ENCODE data around the gene DOK3.

DOK3 gene

GRCh38 chr5:177545487-177546257 lies 36.0 kb upstream of the DOK3 start:
- peaks cover 54% of the 10 kb centered on the region for H3K79me2 ChIP-seq (ENCODE audit: insufficient read depth, low read length)

GRCh38 chr5:177542816-177543465 lies 33.3 kb upstream of the DOK3 start:
- Histone ChIP-seq H3K36me3 (ENCODE audit: insufficient read depth, low read length) (peaks cover 50% of the 10 kb centered on the region), H3K79me2 (ENCODE audit: insufficient read depth, low read length) (peaks cover 43% of the 10 kb centered on the region), H3K27ac (ENCODE audit: low read depth, low read length, poor library complexity, severe bottlenecking) (no peak overlapping the region), H3K4me3 (ENCODE audit: low read depth, low read length, poor library complexity, severe bottlenecking) (no peak overlapping the region), H2AFZ (ENCODE audit: low read length) (no peak overlapping the region), H3K4me1 (ENCODE audit: insufficient read depth, low read length, severe bottlenecking) (no peaks in the 10 kb centered on the region), H3K9me3 (ENCODE audit: low read length) (no peaks in the 10 kb centered on the region), H3K27me3 (ENCODE audit: insufficient read depth, low read length) (no peaks in the 10 kb centered on the region), H3K4me2 (ENCODE audit: low read length) (no peak overlapping the region), H3K9ac (ENCODE audit: low read length) (no peak overlapping the region), H4K20me1 (ENCODE audit: insufficient read depth, low read length) (no peaks in the 10 kb centered on the region), H3K9me2 (ENCODE audit: low read depth, low read length) (no peaks in the 10 kb centered on the region), H3F3A (ENCODE audit: insufficient read depth, low read length) (no peaks in the 10 kb centered on the region)
- TF ChIP-seq EZH2 (IDR thresholded peaks at IDR 0.05; ENCODE audit: borderline replicate concordance, low read length) (no peak), CTCF (IDR thresholded peaks at IDR 0.05; ENCODE audit: low read length) (no peak)

More at GRCh38 chr5:177545487-177546257, 36.0 kb upstream of the DOK3 start:
- Histone ChIP-seq H3K4me2 (ENCODE audit: low read length) (no peak overlapping the region), H3K9ac (ENCODE audit: low read length) (no peak overlapping the region), H3K9me2 (ENCODE audit: low read depth, low read length) (no peaks in the 10 kb centered on the region), H3K27ac (ENCODE audit: low read depth, low read length, poor library complexity, severe bottlenecking) (no peak overlapping the region), H3K9me3 (ENCODE audit: low read length) (no peaks in the 10 kb centered on the region), H2AFZ (ENCODE audit: low read length) (no peak overlapping the region), H3F3A (ENCODE audit: insufficient read depth, low read length) (no peaks in the 10 kb centered on the region), H3K36me3 (ENCODE audit: insufficient read depth, low read length) (peaks cover 37% of the 10 kb centered on the region), H3K27me3 (ENCODE audit: insufficient read depth, low read length) (no peaks in the 10 kb centered on the region), H3K4me3 (ENCODE audit: low read depth, low read length, poor library complexity, severe bottlenecking) (no peak overlapping the region), H3K4me1 (ENCODE audit: insufficient read depth, low read length, severe bottlenecking) (no peaks in the 10 kb centered on the region), H4K20me1 (ENCODE audit: insufficient read depth, low read length) (no peaks in the 10 kb centered on the region)
- TF ChIP-seq CTCF (IDR thresholded peaks at IDR 0.05; ENCODE audit: low read length) (no peak), EZH2 (IDR thresholded peaks at IDR 0.05; ENCODE audit: borderline replicate concordance, low read length) (no peak)

- no peak overlapping the region for H3K27ac ChIP-seq (ENCODE audit: low read depth, low read length, poor library complexity, severe bottlenecking)
- TF ChIP-seq EZH2 (IDR thresholded peaks at IDR 0.05; ENCODE audit: borderline replicate concordance, low read length) (no peak), CTCF (IDR thresholded peaks at IDR 0.05; ENCODE audit: low read length) (no peak)
- no peak overlapping the region for H2AFZ ChIP-seq (ENCODE audit: low read length)
- no peak overlapping the region for H3K4me2 ChIP-seq (ENCODE audit: low read length)
- H3K4me3 ChIP-seq (ENCODE audit: low read depth, low read length, poor library complexity, severe bottlenecking): no peak overlapping the region
- H3K79me2 ChIP-seq (ENCODE audit: insufficient read depth, low read length): peaks cover 34% of the 10 kb centered on the region
- no peaks in the 10 kb centered on the region for H3K9me2 ChIP-seq (ENCODE audit: low read depth, low read length)
- no peaks in the 10 kb centered on the region for H3K27me3 ChIP-seq (ENCODE audit: insufficient read depth, low read length)
- peaks cover 65% of the 10 kb centered on the region for H3K36me3 ChIP-seq (ENCODE audit: insufficient read depth, low read length)
- H3K9ac ChIP-seq (ENCODE audit: low read length): no peak overlapping the region
- no peaks in the 10 kb centered on the region for H4K20me1 ChIP-seq (ENCODE audit: insufficient read depth, low read length)
- no peaks in the 10 kb centered on the region for H3F3A ChIP-seq (ENCODE audit: insufficient read depth, low read length)
- H3K4me1 ChIP-seq (ENCODE audit: insufficient read depth, low read length, severe bottlenecking): no peaks in the 10 kb centered on the region
- H3K9me3 ChIP-seq (ENCODE audit: low read length): no peaks in the 10 kb centered on the region
These were observed 30.8 kb upstream of the DOK3 start for GRCh38 chr5:177540438-177540837.

Measured in OCI-LY1 (cell line).